SK-N-SH (cell line): ENCODE data around the gene DUSP10. TPM values are rescaled to one million over a fixed set of nuclear protein-coding genes. Genes with fewer than 3 reads are reported as not detected.

Source experiments
- CTCF ChIA-PET: fragments of 300-600, 350-600 bp; formaldehyde crosslinking; extraction: SDS; loops from one replicate; lab custom pipeline; 2021; lab: Yijun Ruan, JAX
- POLR2A ChIA-PET: fragments of 350-600 bp; sonication (Branson Sonifier 250); formaldehyde crosslinking; extraction: SDS; loops from one replicate; lab custom pipeline; 2020; ENCODE audit warnings: antibody characterized with exemption, inconsistent platforms; lab: Yijun Ruan, JAX
- DNase-seq: peaks from one replicate; pipeline ENCODE4 v3.0.0; 2012
- H2AFZ ChIP-seq: fragments of 200-600 bp; sonication (generic); 2 replicates; pipeline ENCODE4 v1.8.1; 2016; ENCODE audit warnings: antibody characterized with exemption, mild to moderate bottlenecking, low read depth
- H3F3A ChIP-seq: fragments of 200-600 bp; sonication (generic); replicated peaks from 2 replicates; pipeline ENCODE3; 2016; ENCODE audit warnings: antibody characterized with exemption, mild to moderate bottlenecking; ENCODE audit not compliant: insufficient read depth
- H3K27ac ChIP-seq, 2 experiments: fragments of 200-500 bp in 1 of 2; fragments of 200-600 bp in 1 of 2; sonication (Bioruptor generic) in 1 of 2; sonication (generic), shearing (Covaris generic) in 1 of 2; 2 replicates each; pipeline versions ENCODE4 v1.5.1 to v1.6.1; 2014 to 2016; ENCODE audit warnings: low read depth in 2 of 2, inconsistent platforms in 1 of 2, low read length in 1 of 2, mild to moderate bottlenecking in 1 of 2, mixed read lengths in 1 of 2
- H3K27me3 ChIP-seq: fragments of 200-600 bp; sonication (generic), shearing (Covaris generic); 2 replicates; pipeline ENCODE4 v1.6.1; 2016; ENCODE audit warnings: mixed run types; ENCODE audit not compliant: insufficient read depth
- H3K36me3 ChIP-seq, 2 experiments: fragments of 200-500 bp in 1 of 2; fragments of 200-600 bp in 1 of 2; sonication (Bioruptor generic) in 1 of 2; sonication (generic) in 1 of 2; replicated peaks in 1 of 2; 2 replicates each; pipeline versions ENCODE3 to v1.5.1; 2014 to 2016; ENCODE audit warnings: low read length in 1 of 2, mild to moderate bottlenecking in 1 of 2; ENCODE audit not compliant: insufficient read depth in 2 of 2, control insufficient read depth in 1 of 2
- H3K4me1 ChIP-seq, 2 experiments: fragments of 200-500 bp in 1 of 2; fragments of 200-600 bp in 1 of 2; sonication (Bioruptor generic) in 1 of 2; sonication (generic), shearing (Covaris generic) in 1 of 2; 2 replicates each; pipeline versions ENCODE4 v1.5.1 to v1.6.1; 2014 to 2016; ENCODE audit warnings: low read depth in 1 of 2, low read length in 1 of 2, mixed run types in 1 of 2; ENCODE audit not compliant: insufficient read depth in 2 of 2, control insufficient read depth in 1 of 2
- H3K4me2 ChIP-seq: fragments of 200-600 bp; sonication (generic), shearing (Covaris generic); 2 replicates; pipeline ENCODE4 v1.6.1; 2017; ENCODE audit warnings: mixed run types
- H3K4me3 ChIP-seq, 2 experiments: fragments of 200-500 bp in 1 of 2; fragments of 200-600 bp in 1 of 2; sonication (Bioruptor generic) in 1 of 2; sonication (generic), shearing (Covaris generic) in 1 of 2; 2 replicates each; pipeline versions ENCODE4 v1.5.1 to v1.8.1; 2014 to 2016; ENCODE audit warnings: low read depth in 2 of 2, inconsistent platforms in 1 of 2, low read length in 1 of 2, mild to moderate bottlenecking in 1 of 2, mixed read lengths in 1 of 2, moderate library complexity in 1 of 2
- H3K79me2 ChIP-seq: fragments of 200-600 bp; sonication (generic); 2 replicates; pipeline ENCODE4 v1.8.1; 2017; ENCODE audit warnings: mild to moderate bottlenecking; ENCODE audit not compliant: insufficient read depth
- H3K9ac ChIP-seq: fragments of 200-600 bp; sonication (generic); 2 replicates; pipeline ENCODE4 v1.6.1; 2017; ENCODE audit warnings: mixed run types
- H3K9me2 ChIP-seq: fragments of 200-600 bp; sonication (generic); 2 replicates; pipeline ENCODE4 v1.6.1; 2017; ENCODE audit warnings: mixed run types
- H3K9me3 ChIP-seq: fragments of 200-600 bp; sonication (generic); 2 replicates; pipeline ENCODE4 v1.6.1; 2017; ENCODE audit warnings: mixed run types, mild to moderate bottlenecking, moderate library complexity
- H4K20me1 ChIP-seq: fragments of 200-600 bp; sonication (generic); 2 replicates; pipeline ENCODE4 v1.6.1; 2017; ENCODE audit warnings: mild to moderate bottlenecking, mixed run types; ENCODE audit not compliant: insufficient read depth
- ELF1 ChIP-seq: IDR thresholded peaks from 2 replicates; pipeline ENCODE4 v1.4.0; 2012
- EZH2phosphoT487 ChIP-seq: fragments of 200-600 bp; sonication (generic); IDR thresholded peaks from 2 replicates; pipeline ENCODE4 v1.6.1; 2017; ENCODE audit warnings: low read depth, mixed run types, mild to moderate bottlenecking, antibody characterized with exemption, moderate library complexity, borderline replicate concordance
- FOXJ3 ChIP-seq: sonication (generic); formaldehyde crosslinking; IDR thresholded peaks from 2 replicates; pipeline ENCODE4 v1.5.1; 2020; ENCODE audit warnings: mild to moderate bottlenecking, missing genetic modification reagents
- MEF2A ChIP-seq: IDR thresholded peaks from 2 replicates; pipeline ENCODE4 v1.4.0; 2012; ENCODE audit warnings: low read depth, borderline replicate concordance
- MXI1 ChIP-seq: IDR thresholded peaks from 2 replicates; pipeline ENCODE4 v1.6.1; 2012; ENCODE audit warnings: mild to moderate bottlenecking, low read depth, low read length, improper control_type of control experiment
- NRF1 ChIP-seq: IDR thresholded peaks from 2 replicates; pipeline ENCODE4 v1.6.1; 2012; ENCODE audit warnings: low read depth, mild to moderate bottlenecking, low read length
- TAF1 ChIP-seq: IDR thresholded peaks from 2 replicates; pipeline ENCODE4 v1.6.1; 2012; ENCODE audit warnings: low read depth, mild to moderate bottlenecking, low read length, moderate library complexity, borderline replicate concordance
- TCF12 ChIP-seq: IDR thresholded peaks from 2 replicates; pipeline ENCODE4 v1.4.0; 2012
- YY1 ChIP-seq: IDR thresholded peaks from 2 replicates; pipeline ENCODE4 v1.4.0; 2012; ENCODE audit warnings: low read depth, mild to moderate bottlenecking
- ZBTB33 ChIP-seq: IDR thresholded peaks from 2 replicates; pipeline ENCODE4 v1.4.0; 2012; ENCODE audit warnings: low read depth, borderline replicate concordance
- whole genome bisulfite sequencing: methylation state at CpG from one replicate; pipeline ENCODE4 v1.1.6; 2017; ENCODE audit warnings: low lambda C conversion rate; 5-methylcytosine and 5-hydroxymethylcytosine counted together
- polyA plus RNA-seq, 3 experiments: library from polyadenylated mRNA; depleted of rRNA; stranded (reverse); fragments of >200 nt; gene quantifications; 2 replicates each; pipeline ENCODE4 v1.2.3, GENCODE V29; 2012
- TF ChIP-seq, protein P1 (sequence below): fragments of 150-350 bp; IDR thresholded peaks from 2 replicates; pipeline ENCODE4 v1.6.1; 2016; ENCODE audit warnings: mild to moderate bottlenecking, low read depth, low read length

Gene DUSP10
- polyA plus RNA-seq, 1 of the 3 experiments (the other 2 are of a cell fraction) = 6.4 TPM

GRCh38 chr1:221742555-221743415 is 896 bp upstream of the DUSP10 start (continued):
- no peak for TF ChIP-seq ELF1
- no peak for TF ChIP-seq TCF12
- TF ChIP-seq MEF2A = no peak
- TF ChIP-seq TAF1 = peak; percentile 29; the same call in 1 of the 2 replicates

GRCh38 chr1:221740993-221741702 is 741 bp downstream of the DUSP10 start:
- peaks cover 7% of the 10 kb centered on the region for H3F3A ChIP-seq
- peak overlapping the region; percentile 79 for H3K9ac ChIP-seq
- peaks cover 0 to 21% of the 10 kb centered on the region in 2 experiments; a peak in 2 of 4 replicates for H3K4me1 ChIP-seq
- peak overlapping the region; percentile 57 to 94 for H3K4me3 ChIP-seq
- TF ChIP-seq, protein P1, sequence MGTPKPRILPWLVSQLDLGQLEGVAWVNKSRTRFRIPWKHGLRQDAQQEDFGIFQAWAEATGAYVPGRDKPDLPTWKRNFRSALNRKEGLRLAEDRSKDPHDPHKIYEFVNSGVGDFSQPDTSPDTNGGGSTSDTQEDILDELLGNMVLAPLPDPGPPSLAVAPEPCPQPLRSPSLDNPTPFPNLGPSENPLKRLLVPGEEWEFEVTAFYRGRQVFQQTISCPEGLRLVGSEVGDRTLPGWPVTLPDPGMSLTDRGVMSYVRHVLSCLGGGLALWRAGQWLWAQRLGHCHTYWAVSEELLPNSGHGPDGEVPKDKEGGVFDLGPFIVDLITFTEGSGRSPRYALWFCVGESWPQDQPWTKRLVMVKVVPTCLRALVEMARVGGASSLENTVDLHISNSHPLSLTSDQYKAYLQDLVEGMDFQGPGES = no peak
- no peak for TF ChIP-seq ZBTB33
- no peak for TF ChIP-seq TCF12
- TF ChIP-seq YY1 = no peak
- no peak for TF ChIP-seq MXI1
- TF ChIP-seq FOXJ3 = no peak
- no peak for TF ChIP-seq NRF1
- no peak for TF ChIP-seq EZH2phosphoT487
- H3K4me2 ChIP-seq = peak overlapping the region; percentile 88
- peak overlapping the region; percentile 82 for H2AFZ ChIP-seq
- no peaks in the 10 kb centered on the region for H3K9me3 ChIP-seq
- WGBS = 12% methylated on average over 36 of the region's 36 CpGs
- no peaks in the 10 kb centered on the region for H3K79me2 ChIP-seq
- DNase-seq = peak; percentile 56
- no peaks in the 10 kb centered on the region for H3K9me2 ChIP-seq
- ChIA-PET POLR2A (interaction anchor here (0.9 to 2.0 kb wide), 7 partner anchors 8 to 972 kb away, joined by 3 to 13 read pairs (median 4); no protein-coding TSS in a partner anchor), CTCF (interaction anchor here (0.6 to 3.6 kb wide), 17 partner anchors 9 to 715 kb away, joined by 3 to 20 read pairs (median 4); no protein-coding TSS in a partner anchor)
- H4K20me1 ChIP-seq = no peaks in the 10 kb centered on the region
- peak overlapping the region; percentile 75 to 98 for H3K27ac ChIP-seq
- H3K27me3 ChIP-seq = no peaks in the 10 kb centered on the region
- H3K36me3 ChIP-seq = peaks cover 0 to 19% of the 10 kb centered on the region in 2 experiments
